HepG2 (cell line): Measurements from ENCODE around the gene KTN1. TPM values are rescaled to one million over a fixed set of nuclear protein-coding genes. Genes with fewer than 3 reads are reported as not detected.

Experiments used
- ARNTL ChIP-seq: sonication (generic); formaldehyde crosslinking; IDR thresholded peaks from 2 replicates; pipeline ENCODE4 v1.4.0; 2020; ENCODE audit warnings: mild to moderate bottlenecking, missing genetic modification reagents
- BRF2 ChIP-seq: sonication (generic); formaldehyde crosslinking; IDR thresholded peaks from 2 replicates; pipeline ENCODE4 v1.8.1; 2022; ENCODE audit warnings: mild to moderate bottlenecking, missing genetic modification reagents
- HIC2 ChIP-seq: sonication (generic); formaldehyde crosslinking; IDR thresholded peaks from 2 replicates; pipeline ENCODE4 v1.9.0; 2022; ENCODE audit warnings: low read depth, missing genetic modification reagents
- KDM2A ChIP-seq: sonication (generic); formaldehyde crosslinking; IDR thresholded peaks from 2 replicates; pipeline ENCODE4 v1.4.0; 2020; ENCODE audit warnings: low read depth, missing genetic modification reagents, borderline replicate concordance
- POLR2A ChIP-seq, 2 experiments: IDR thresholded peaks; 2 replicates each; pipeline ENCODE4 v1.6.1; 2011; ENCODE audit warnings: low read depth in 2 of 2, low read length in 2 of 2, mild to moderate bottlenecking in 1 of 2, moderate library complexity in 1 of 2; ENCODE audit not compliant: insufficient read depth in 1 of 2
- RBAK ChIP-seq: sonication (generic); formaldehyde crosslinking; IDR thresholded peaks from 2 replicates; pipeline ENCODE4 v1.5.1; 2020; ENCODE audit warnings: mild to moderate bottlenecking, missing genetic modification reagents
- SSRP1 ChIP-seq: IDR thresholded peaks from 2 replicates; pipeline ENCODE4 v1.6.1; 2016; ENCODE audit warnings: control low read depth
- THAP11 ChIP-seq: IDR thresholded peaks from 2 replicates; pipeline ENCODE4 v1.6.1; 2016; ENCODE audit warnings: missing biosample characterization, missing genetic modification reagents
- TP53 ChIP-seq: sonication (generic); formaldehyde crosslinking; conservative IDR thresholded peaks from 2 replicates; pipeline ENCODE4 v1.4.0; 2020; ENCODE audit warnings: missing genetic modification reagents
- TRIM22 ChIP-seq: fragments of 450-650 bp; IDR thresholded peaks from 2 replicates; pipeline ENCODE4 v1.6.1; 2017
- ZBTB44 ChIP-seq: sonication (generic); formaldehyde crosslinking; IDR thresholded peaks from 2 replicates; pipeline ENCODE4 v1.4.0; 2020; ENCODE audit warnings: missing genetic modification reagents
- ZNF180 ChIP-seq: sonication (generic); formaldehyde crosslinking; IDR thresholded peaks from 2 replicates; pipeline ENCODE4 v1.4.0; 2020; ENCODE audit warnings: low read depth, missing genetic modification reagents, borderline replicate concordance
- ZNF253 ChIP-seq: sonication (generic); formaldehyde crosslinking; IDR thresholded peaks from 2 replicates; pipeline ENCODE4 v1.8.0; 2022; ENCODE audit warnings: mild to moderate bottlenecking, missing genetic modification reagents, borderline replicate concordance
- ZNF280B ChIP-seq: sonication (generic); formaldehyde crosslinking; IDR thresholded peaks from 2 replicates; pipeline ENCODE4 v1.5.0; 2020; ENCODE audit warnings: missing genetic modification reagents, mild to moderate bottlenecking, borderline replicate concordance
- ZNF530 ChIP-seq: sonication (generic); formaldehyde crosslinking; IDR thresholded peaks from 2 replicates; pipeline ENCODE4 v1.5.0; 2020; ENCODE audit warnings: low read depth, mild to moderate bottlenecking, missing genetic modification reagents
- ZNF687 ChIP-seq: sonication (generic); formaldehyde crosslinking; IDR thresholded peaks from 2 replicates; pipeline ENCODE4 v1.5.1; 2020; ENCODE audit warnings: mild to moderate bottlenecking, missing genetic modification reagents, moderate library complexity
- ZNF839 ChIP-seq: sonication (generic); formaldehyde crosslinking; IDR thresholded peaks from 2 replicates; pipeline ENCODE4 v1.4.0; 2020; ENCODE audit warnings: missing genetic modification reagents, mild to moderate bottlenecking, borderline replicate concordance
- polyA plus RNA-seq, 8 experiments: library from polyadenylated mRNA; depleted of rRNA in 3 of 8; stranded (reverse) in 7 of 8; unstranded in 1 of 8; fragments of >200 nt; fragmentation: Illumina TruSeq in 4 of 8; extraction: Trizol in 4 of 8; gene quantifications; 2 replicates each; pipeline versions ENCODE4 v1.2.1 to v1.2.3, GENCODE V29; 2011 to 2016; ENCODE audit warnings: low read depth in 4 of 8, missing spikeins in 1 of 8, mixed read lengths in 1 of 8; ENCODE audit not compliant: insufficient read depth in 1 of 8
- total RNA-seq, 5 experiments: library from RNA; depleted of rRNA; stranded (reverse); fragments of >200 nt; fragmentation: Illumina TruSeq; extraction: Trizol; gene quantifications; 2 replicates each; pipeline ENCODE4 v1.2.3, GENCODE V29; 2016; ENCODE audit warnings: low read depth in 1 of 5

KTN1 gene
- total and polyA plus RNA-seq, 2 of the 13 experiments (the other 11 are each of a cell fraction or from before 2014, with no cell fraction given), result 60.6 to 169 TPM

GRCh38 chr14:55599250-55599879, 19.4 kb downstream of the KTN1 start (continued):
- TF ChIP-seq RBAK (CRISPR knock-in tag), result no peak
- TF ChIP-seq THAP11 (CRISPR knock-in tag), result peak; percentile 40; the same call in 1 of the 2 replicates
- TF ChIP-seq TRIM22, result no peak
- no peak for TF ChIP-seq TP53 (CRISPR knock-in tag)
- TF ChIP-seq ZNF253 (CRISPR knock-in tag), result no peak
- no peak for TF ChIP-seq ZNF280B
- no peak for TF ChIP-seq ZNF839 (CRISPR knock-in tag)
- TF ChIP-seq ZNF180 (CRISPR knock-in tag), result no peak
- TF ChIP-seq ZNF530 (CRISPR knock-in tag), result no peak
- TF ChIP-seq ZNF687 (CRISPR knock-in tag), result peak; percentile 72
- peak; percentile 58; the same call in 1 of the 2 replicates for TF ChIP-seq BRF2 (CRISPR knock-in tag)
- no peak for TF ChIP-seq SSRP1 (CRISPR knock-in tag)
- peak in 1 of 2 experiments; percentile 49; a peak in 1 of 4 replicates for TF ChIP-seq POLR2A (IDR thresholded peaks at IDR 0.05; ENCODE audit: insufficient read depth in 1 of 2, low read depth in 2 of 2, low read length in 2 of 2)
- TF ChIP-seq ZBTB44, result no peak
- peak; percentile 84 for TF ChIP-seq KDM2A (CRISPR knock-in tag)
- 0 out of 2 replicates have a peak, but pooled peaks have one; percentile 30 for TF ChIP-seq HIC2 (CRISPR knock-in tag)
- TF ChIP-seq ARNTL, result peak; percentile 40; the same call in 1 of the 2 replicates
